CD4-positive, alpha-beta T cell treated with Interleukin-10 for 1 hour (primary cell): Measurements from ENCODE around the gene RARG.
"Not testable (repeated sequence)": the region's sequence is repeated elsewhere in the genome, so short reads cannot be mapped to it uniquely, and the experiment has no call there.

Experiments
- DNase-seq: peaks from one replicate; pipeline ENCODE4 v3.0.0-alpha.2; 2020

Gene RARG

DNA sequence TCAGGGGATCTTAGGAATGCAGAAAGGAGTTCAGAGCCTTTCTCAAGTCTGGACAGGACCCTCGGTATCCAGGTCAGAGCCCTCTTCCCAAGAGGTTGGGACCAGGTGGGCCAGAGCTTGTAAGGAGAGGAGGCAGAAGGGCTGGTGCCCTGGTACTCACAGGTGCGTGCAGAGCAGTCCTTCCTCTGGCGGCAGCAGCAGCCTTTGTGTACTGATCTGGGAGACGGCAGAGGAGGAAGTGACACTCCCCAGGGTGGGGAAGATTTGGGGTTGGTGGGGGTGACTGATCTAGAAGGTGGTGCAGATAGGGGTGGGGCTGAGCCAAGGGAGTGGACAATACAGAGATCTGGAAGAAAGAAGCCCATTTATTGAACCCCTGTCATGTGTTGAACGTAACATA, 25.0 kb downstream of the RARG start, which contains the start of gene ITGB7:
Gene ITGB7, minus strand, starts transcription at position 210 of the 400 bp plus-strand sequence. CDS start 6,808 bp downstream, outside the sequence.
- DNase-seq, result peak; percentile 77

DNA sequence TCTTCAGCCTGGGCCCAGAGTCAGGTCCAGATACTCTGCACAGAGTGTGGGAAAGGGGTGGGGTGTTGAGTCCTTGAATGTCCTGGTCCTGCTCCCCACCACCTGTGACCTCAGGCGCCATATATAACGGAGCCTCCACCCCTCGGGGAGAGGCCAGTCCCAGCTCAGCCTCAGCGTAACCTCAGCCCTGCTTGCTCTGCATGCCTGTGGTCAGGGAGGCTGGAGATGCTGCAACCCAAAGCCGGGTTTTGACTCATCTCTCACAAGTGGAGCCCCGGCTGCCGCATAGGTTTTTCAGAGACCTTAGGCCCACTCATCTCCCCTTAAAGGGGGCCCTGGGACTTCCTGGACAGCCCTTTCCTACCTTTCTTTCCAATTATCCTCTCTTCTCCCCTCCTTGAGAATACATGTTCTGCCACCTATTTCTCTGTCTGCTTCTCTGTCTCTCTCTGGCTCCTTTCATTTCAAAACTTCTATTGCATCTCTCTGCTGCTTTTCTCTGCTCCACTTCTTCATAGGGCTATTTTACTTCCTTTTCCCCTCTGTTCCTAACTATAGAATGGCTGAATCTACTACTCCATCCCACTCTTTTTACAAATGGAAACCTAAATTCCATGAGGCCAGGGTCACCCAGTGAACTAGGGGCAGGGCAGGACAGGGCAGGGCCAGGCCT, 26.1 kb downstream of the RARG start:
- peak; percentile 56 for DNase-seq

DNA sequence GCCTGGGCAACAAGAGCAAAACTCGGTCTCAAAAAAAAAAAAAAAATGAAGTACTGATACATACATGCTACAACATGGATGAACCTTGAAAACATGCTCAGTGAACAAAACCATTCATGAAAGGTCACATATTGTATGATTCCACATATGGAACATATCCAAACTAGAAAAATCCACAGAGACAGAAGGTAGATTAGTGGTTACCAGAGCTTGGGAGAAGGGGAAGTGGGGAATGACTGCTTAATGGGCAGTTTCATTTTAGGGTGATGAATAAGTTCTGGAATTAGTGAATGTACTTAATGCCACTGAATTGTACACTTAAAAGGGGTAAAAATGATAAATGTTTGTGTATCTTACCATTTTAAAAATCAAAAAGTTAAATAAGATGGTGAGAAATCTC, 27.7 kb downstream of the RARG start:
- DNase-seq, result no peak

DNA sequence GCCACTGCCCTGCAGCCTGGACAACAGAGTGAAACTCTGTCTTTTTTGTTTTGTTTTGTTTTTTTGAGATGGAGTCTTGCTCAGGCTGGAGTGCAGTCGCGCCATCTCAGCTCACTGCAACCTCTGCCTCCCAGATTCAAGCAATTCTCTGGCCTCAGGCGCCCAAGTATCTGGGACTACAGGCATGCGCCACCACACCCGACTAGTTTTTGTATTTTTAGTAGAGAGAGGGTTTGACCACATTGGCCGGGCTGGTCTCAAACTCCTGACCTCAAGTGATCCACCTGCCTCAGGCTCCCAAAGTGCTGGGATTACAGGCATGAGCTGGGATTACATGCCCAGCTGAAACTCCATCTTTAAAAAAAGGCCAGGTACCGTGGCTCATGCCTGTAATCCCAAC, 29.7 kb downstream of the RARG start:
- DNase-seq, result not testable (repeated sequence)

- no peak for DNase-seq
Observed at GRCh38 chr12:53201639-53202038, 30.4 kb downstream of the RARG start.

GRCh38 chr12:53201177-53201541, 30.9 kb downstream of the RARG start:
- no peak for DNase-seq

DNA sequence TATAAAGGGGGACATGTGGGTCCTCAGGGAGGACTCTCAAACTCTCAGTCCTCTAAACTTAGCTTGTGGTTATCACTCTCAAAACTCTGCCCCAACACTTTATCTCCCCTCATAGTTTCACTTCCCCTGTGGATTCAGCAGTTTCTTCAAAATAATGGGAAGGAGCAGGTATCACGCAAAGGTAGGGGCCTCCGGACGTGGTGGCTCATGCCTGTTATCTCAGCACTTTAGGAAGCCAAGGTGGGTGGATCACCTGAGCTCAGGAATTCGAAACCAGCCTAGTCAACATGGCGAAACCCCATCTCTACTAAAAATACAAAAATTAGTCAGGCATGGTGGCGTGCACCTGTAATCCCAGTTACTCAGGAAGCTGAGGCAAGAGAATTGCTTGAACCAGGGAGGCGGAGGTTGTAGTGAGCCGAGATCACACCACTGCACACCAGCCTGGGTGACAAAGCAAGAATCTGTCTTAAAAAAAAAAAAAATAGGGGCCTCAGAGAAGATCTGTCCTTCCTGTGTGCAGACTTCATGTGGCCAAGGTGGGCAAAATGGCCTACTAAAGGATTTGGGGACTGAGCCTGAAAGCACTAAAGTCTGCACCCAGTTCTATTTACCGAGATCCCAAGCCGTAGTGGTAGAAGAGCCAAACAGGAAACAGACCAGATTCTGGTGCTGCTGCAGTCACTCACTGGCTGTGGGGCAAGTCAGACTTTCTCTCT, 31.4 kb downstream of the RARG start:
- no peak for DNase-seq

GRCh38 chr12:53200107-53200457, 31.9 kb downstream of the RARG start:
- no peak for DNase-seq

GRCh38 chr12:53199700-53200099, 32.3 kb downstream of the RARG start:
- DNase-seq, result no peak

DNA sequence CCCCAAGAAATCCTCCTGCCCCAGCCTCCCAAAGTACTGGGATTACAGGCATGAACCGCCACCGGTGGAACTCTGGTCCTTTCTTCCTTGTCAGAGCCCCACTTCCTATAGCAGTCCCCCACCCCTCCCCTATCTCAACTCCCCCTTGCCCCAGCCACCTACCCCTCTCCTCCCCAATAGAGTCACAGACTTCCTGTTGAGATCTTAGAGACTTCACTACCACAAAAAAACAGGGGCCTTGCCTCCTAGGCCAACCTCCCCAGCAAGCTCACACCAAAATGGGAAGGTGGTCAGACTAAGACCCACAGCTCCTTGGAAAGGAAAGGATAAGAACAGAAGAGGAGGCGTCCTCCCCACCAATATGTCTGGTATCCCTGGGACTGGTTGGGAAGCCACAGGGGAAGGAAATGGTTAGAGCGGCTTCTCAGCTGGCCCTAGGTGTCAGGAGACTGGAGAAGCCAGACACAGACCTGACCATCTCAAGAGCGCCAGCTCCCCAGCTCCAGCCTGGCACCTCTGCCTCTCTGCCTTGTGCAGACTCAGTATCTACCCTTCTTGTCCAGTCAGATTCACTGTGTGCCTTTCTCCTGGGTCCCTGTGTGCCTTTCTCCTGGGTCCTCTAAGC, 33.4 kb downstream of the RARG start:
- DNase-seq, result peak; percentile 47

- no peak for DNase-seq
Observed at GRCh38 chr12:53197011-53197640, 34.9 kb downstream of the RARG start.

DNA sequence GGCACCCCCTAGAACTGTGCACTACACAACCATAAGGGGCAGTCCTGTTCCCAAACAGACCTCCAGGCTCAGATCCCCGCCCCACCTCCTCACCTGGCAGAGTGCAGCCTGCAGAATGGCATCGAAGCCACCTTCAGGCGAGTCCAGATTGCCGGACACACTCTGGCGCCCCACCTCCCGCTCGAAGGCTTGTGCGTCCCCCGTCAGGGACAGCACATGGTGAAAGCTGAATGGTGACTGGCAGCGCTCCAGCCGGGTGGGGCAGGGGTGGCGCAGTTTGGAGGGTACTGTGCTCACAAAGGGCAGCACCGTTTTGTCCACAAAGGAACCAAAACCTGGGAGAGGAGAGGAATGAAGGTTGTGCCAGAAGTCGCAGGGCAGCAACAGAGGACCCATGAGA, 35.5 kb downstream of the RARG start:
- no peak for DNase-seq

- DNase-seq, result no peak
Observed at GRCh38 chr12:53195516-53196420, 36.2 kb downstream of the RARG start.

DNA sequence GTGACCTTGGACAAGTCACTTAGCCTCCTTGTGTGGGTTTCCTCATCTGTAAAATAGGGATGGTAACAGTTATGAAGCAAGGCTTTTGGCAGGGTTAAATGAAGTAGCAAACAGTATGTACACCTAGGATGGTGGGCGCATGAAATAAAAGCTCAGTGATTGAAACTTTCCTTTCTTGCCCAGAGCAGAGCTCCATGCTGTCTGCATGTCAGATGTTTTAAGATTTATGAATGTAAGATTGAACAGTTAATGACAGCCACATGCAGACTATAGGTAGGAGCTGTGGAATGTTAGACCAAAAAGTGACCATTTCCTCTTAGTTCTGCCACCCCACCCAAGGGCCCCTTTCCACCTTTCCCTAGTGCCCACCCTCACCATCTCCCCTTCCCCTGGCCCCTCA, 37.0 kb downstream of the RARG start:
- DNase-seq, result no peak

- DNase-seq, result no peak
Observed at GRCh38 chr12:53193985-53194716, 37.9 kb downstream of the RARG start.

GRCh38 chr12:53193040-53193439, 39.0 kb downstream of the RARG start:
- no peak for DNase-seq

DNA sequence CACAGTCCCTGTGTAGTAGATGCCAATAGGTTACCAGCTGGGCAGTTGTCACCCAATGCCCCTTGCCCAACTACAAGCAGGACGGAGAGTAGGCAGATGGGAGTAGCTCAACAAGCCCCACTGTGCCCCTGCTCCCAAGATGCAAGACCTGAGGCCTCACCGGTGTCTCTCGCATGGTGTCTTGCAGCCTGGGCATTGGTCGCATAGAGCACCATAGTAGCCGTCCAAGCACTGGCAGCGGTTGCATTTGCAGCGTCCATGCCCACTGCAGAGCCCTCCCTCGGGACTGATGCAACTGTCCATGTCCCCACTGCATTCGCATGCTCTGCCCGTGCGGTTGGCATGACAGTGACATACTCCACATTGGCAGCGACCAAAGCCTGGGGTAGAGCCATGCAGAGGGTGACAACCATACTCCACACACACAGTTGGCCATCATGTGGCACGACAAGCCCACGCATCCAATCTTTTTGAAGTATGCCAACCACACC, 39.4 kb downstream of the RARG start:
- DNase-seq, result no peak

GRCh38 chr12:53191885-53192530, 40.0 kb downstream of the RARG start:
- no peak for DNase-seq

DNA sequence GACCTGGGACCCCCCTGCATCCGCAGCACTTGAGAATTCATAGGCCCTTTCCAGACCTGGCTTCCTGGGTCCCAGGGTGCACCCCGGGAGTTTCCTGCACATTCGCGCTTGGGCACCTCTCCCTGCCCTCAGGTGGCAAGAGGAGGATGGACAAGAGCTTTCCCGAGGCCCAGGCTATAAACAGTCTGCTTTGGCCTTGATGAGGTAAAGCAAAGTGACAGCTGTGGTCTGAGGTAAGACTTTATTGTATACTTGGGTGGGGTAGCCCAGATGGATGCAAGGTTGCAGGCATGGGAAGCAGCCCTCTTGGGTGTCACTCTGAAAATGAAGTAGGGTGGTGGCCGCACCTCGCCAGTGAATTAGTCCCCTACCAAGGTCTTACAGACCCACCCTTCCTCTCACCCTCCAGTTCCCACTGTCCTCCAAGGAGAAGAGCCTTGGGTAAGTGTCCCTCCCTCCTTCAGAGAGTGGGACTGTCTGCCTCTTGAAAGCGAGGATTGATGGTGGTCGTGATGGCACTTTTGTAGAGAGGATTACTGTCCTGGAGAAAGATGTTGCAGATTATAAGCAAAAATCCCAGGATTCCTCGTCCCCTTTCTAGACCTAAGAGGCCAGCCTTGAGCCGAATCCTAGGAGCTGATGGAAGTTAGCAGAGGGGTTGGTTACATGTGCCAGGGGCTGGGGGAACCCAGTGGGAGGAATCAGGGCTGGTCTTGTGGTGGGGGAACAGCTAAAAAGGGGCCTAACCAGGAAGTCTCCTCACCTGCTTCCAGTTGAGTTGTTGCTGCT, 40.7 kb downstream of the RARG start:
- no peak for DNase-seq

- DNase-seq, result peak; percentile 61
Observed at GRCh38 chr12:53190108-53190729, 41.8 kb downstream of the RARG start.
